ENCODE measurements around the gene PRKCG.

DNA sequence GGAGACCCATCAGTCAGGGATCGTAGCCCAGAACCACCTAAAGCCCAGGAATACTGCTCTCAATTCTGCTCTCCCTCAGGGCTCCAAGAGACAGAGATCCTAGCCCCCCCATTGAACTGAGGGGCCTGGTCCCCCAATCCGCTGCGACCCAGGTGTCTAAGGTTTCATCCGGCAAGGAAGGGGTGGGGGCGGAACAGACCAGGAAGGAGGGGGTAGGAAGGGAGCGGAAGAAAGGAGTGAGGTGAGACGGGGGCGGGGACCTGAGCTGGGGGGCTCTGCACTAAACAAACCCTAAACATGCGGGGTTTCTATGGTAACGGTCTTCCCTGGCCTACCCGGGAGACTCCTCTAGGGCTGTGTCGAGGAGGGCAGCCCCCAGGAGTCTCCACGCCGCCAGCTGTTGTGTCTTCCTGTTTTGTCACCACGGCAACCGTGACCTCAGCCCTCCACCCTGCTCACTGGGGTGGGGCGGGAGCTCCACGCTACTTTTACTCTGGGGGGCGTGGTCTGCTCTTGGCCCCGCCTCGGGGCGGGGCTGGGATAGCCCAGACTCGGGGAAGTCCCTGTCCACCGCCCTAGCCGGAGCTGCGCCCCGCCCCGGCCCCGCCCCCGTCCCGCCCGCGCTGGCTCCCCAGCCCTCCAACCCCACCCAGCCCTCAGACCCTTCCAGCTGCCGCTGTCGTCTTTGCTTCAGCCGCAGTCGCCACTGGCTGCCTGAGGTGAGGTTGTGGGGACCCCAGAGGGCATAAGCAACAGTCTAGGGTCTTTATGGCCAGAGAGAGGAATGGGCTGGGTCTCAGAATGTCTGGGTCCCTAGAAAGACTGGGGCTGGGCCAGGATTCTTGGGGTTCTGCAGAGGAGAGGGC lies 14.5 kb upstream of the PRKCG start, which contains the start of gene MYADM:
- TF ChIP-seq, protein P1, sequence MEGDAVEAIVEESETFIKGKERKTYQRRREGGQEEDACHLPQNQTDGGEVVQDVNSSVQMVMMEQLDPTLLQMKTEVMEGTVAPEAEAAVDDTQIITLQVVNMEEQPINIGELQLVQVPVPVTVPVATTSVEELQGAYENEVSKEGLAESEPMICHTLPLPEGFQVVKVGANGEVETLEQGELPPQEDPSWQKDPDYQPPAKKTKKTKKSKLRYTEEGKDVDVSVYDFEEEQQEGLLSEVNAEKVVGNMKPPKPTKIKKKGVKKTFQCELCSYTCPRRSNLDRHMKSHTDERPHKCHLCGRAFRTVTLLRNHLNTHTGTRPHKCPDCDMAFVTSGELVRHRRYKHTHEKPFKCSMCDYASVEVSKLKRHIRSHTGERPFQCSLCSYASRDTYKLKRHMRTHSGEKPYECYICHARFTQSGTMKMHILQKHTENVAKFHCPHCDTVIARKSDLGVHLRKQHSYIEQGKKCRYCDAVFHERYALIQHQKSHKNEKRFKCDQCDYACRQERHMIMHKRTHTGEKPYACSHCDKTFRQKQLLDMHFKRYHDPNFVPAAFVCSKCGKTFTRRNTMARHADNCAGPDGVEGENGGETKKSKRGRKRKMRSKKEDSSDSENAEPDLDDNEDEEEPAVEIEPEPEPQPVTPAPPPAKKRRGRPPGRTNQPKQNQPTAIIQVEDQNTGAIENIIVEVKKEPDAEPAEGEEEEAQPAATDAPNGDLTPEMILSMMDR (IDR thresholded peaks at IDR 0.05; ENCODE audit: low read length) = no peak
- TF ChIP-seq EZH2 (IDR thresholded peaks at IDR 0.05; ENCODE audit: borderline replicate concordance, low read length) = no peak
